NCI-H526 (cell line): ENCODE data around the gene SEC22A.
"Not testable (repeated sequence)": the region's sequence is repeated elsewhere in the genome, so short reads cannot be mapped to it uniquely, and the experiment has no call there.

Experiments used
- DNase-seq, 2 experiments: peaks; one replicate each; lab custom pipeline; 2025; lab: John Stamatoyannopoulos, UW

The SEC22A gene

GRCh38 chr3:123180791-123181190, 21.0 kb upstream of the SEC22A start:
- DNase-seq = no peak

- no peak for DNase-seq
Observed at GRCh38 chr3:123186695-123187094, 15.0 kb upstream of the SEC22A start.

- no peak for DNase-seq
Observed at GRCh38 chr3:123188058-123188457, 13.7 kb upstream of the SEC22A start.

- DNase-seq = no peak
Observed at GRCh38 chr3:123193448-123194101, 8.2 kb upstream of the SEC22A start.

- peak in 1 of 2 experiments; percentile 64 for DNase-seq
Observed at GRCh38 chr3:123194552-123194951, 7.2 kb upstream of the SEC22A start.

GRCh38 chr3:123198372-123198771, 3.4 kb upstream of the SEC22A start:
- no peak for DNase-seq

- DNase-seq = no peak
Observed at GRCh38 chr3:123201223-123201556, 553 bp upstream of the SEC22A start.

GRCh38 chr3:123202451-123202850, 708 bp downstream of the SEC22A start:
- DNase-seq = peak in 1 of 2 experiments; percentile 43

GRCh38 chr3:123218990-123219389, 17.2 kb downstream of the SEC22A start:
- DNase-seq = no peak

- not testable (repeated sequence) for DNase-seq
Observed at GRCh38 chr3:123221369-123221768, 19.6 kb downstream of the SEC22A start.

- no peak for DNase-seq
Observed at GRCh38 chr3:123225016-123225415, 23.3 kb downstream of the SEC22A start.

GRCh38 chr3:123226549-123226948, 24.8 kb downstream of the SEC22A start:
- no peak for DNase-seq

- no peak for DNase-seq
Observed at GRCh38 chr3:123229145-123229544, 27.4 kb downstream of the SEC22A start.

GRCh38 chr3:123236902-123237301, 35.2 kb downstream of the SEC22A start:
- DNase-seq = no peak

- DNase-seq = not testable (repeated sequence)
Observed at GRCh38 chr3:123239186-123239585, 37.4 kb downstream of the SEC22A start.

- no peak for DNase-seq
Observed at GRCh38 chr3:123239756-123240155, 38.0 kb downstream of the SEC22A start.

- no peak for DNase-seq
Observed at GRCh38 chr3:123244128-123244527, 42.4 kb downstream of the SEC22A start.

GRCh38 chr3:123246866-123247265, 45.1 kb downstream of the SEC22A start:
- DNase-seq = no peak

- DNase-seq = no peak
Observed at GRCh38 chr3:123256256-123256655, 54.5 kb downstream of the SEC22A start.

GRCh38 chr3:123258359-123258758, 56.6 kb downstream of the SEC22A start:
- no peak for DNase-seq

GRCh38 chr3:123258811-123259420, 57.2 kb downstream of the SEC22A start:
- DNase-seq = peak; percentile 49 to 71

- no peak for DNase-seq
Observed at GRCh38 chr3:123261666-123262065, 59.9 kb downstream of the SEC22A start.

GRCh38 chr3:123262226-123262625, 60.5 kb downstream of the SEC22A start:
- no peak for DNase-seq

GRCh38 chr3:123262868-123263267, 61.1 kb downstream of the SEC22A start:
- DNase-seq = no peak
